HepG2 (cell line): ENCODE measurements around the gene SHQ1. TPM values are rescaled to one million over a fixed set of nuclear protein-coding genes. Genes with fewer than 3 reads are reported as not detected.

Source experiments
- ATAC-seq: fragments of 200-7000 bp; cut with Tn5 transposase; 3 replicates; pipeline ENCODE4 v1.9.1; 2020; ENCODE audit warnings: mild to moderate bottlenecking, moderate library complexity
- BruUV-seq: library from RNA; stranded (reverse); fragments of 400-500 nt; replicated peaks from 2 replicates; lab custom pipeline; 2021; lab: Mats Ljungman, UMichigan
- CTCF ChIA-PET: fragments of 300-600 bp; formaldehyde crosslinking; extraction: SDS; loops from one replicate; lab custom pipeline; 2021; ENCODE audit warnings: low total read pairs, inconsistent platforms, low intra/inter-chr PET ratio; lab: Yijun Ruan, JAX
- POLR2A ChIA-PET: fragments of 350-600 bp; sonication (Branson Sonifier 250); formaldehyde crosslinking; loops from one replicate; lab custom pipeline; 2020; ENCODE audit warnings: antibody characterized with exemption, inconsistent platforms; lab: Yijun Ruan, JAX
- DNase-seq: peaks from one replicate; pipeline ENCODE4 v3.0.0-alpha.2; 2015; ENCODE audit warnings: low spot score
- FAIRE-seq: peaks from 3 replicates; lab custom pipeline; 2011; peaks lifted over from hg19 to GRCh38; lab: Jason Lieb, UNC
- H2AFZ ChIP-seq: one replicate; pipeline ENCODE4 v1.6.1; 2011; ENCODE audit warnings: low read length, inconsistent platforms
- H3K27ac ChIP-seq: fragments of 300-600 bp; 3 replicates; pipeline ENCODE4 v1.8.0; 2011; ENCODE audit warnings: mixed run types, mild to moderate bottlenecking, mixed read lengths, low read length, inconsistent platforms; ENCODE audit not compliant: insufficient read depth; ENCODE audit errors: extremely low read length
- H3K27me3 ChIP-seq, 2 experiments: fragments of 200-600 bp in 1 of 2; 2 replicates in 1 of 2; 3 replicates in 1 of 2; pipeline versions ENCODE4 v1.6.0 to v1.8.0; 2011; ENCODE audit warnings: low read length in 2 of 2, mild to moderate bottlenecking in 2 of 2, moderate library complexity in 2 of 2, inconsistent platforms in 1 of 2; ENCODE audit not compliant: insufficient read depth in 2 of 2, control insufficient read depth in 1 of 2
- H3K36me3 ChIP-seq, 2 experiments: fragments of 200-600 bp in 1 of 2; replicated peaks in 1 of 2; 2 replicates in 1 of 2; 3 replicates in 1 of 2; pipeline versions ENCODE4 v1.5.1 to v1.8.0; 2011; ENCODE audit warnings: low read length in 2 of 2, inconsistent platforms in 1 of 2; ENCODE audit not compliant: insufficient read depth in 2 of 2, control insufficient read depth in 1 of 2
- H3K4me1 ChIP-seq: 2 replicates; pipeline ENCODE4 v1.5.1; 2012; ENCODE audit warnings: low read length, inconsistent platforms; ENCODE audit not compliant: insufficient read depth
- H3K4me2 ChIP-seq: 2 replicates; pipeline ENCODE4 v1.6.0; 2011; ENCODE audit warnings: low read depth, low read length, inconsistent platforms
- H3K4me3 ChIP-seq, 3 experiments: fragments of 200-600 bp in 1 of 3; sonication (generic), shearing (Covaris generic) in 1 of 3; replicated peaks in 1 of 3; 2 replicates each; pipeline ENCODE4 v1.5.1; 2011 to 2016; ENCODE audit warnings: low read length in 3 of 3, inconsistent platforms in 2 of 3, low read depth in 2 of 3, mild to moderate bottlenecking in 2 of 3, control low read depth in 1 of 3, mixed read lengths in 1 of 3; ENCODE audit not compliant: insufficient read depth in 1 of 3
- H3K79me2 ChIP-seq: one replicate; pipeline ENCODE4 v1.6.1; 2011; ENCODE audit warnings: low read length, inconsistent platforms; ENCODE audit not compliant: insufficient read depth
- H3K9ac ChIP-seq: 2 replicates; pipeline ENCODE4 v1.6.0; 2011; ENCODE audit warnings: mild to moderate bottlenecking, low read depth, low read length, inconsistent platforms; ENCODE audit not compliant: insufficient read depth
- H3K9me3 ChIP-seq: 2 replicates; pipeline ENCODE4 v1.5.1; 2012; ENCODE audit warnings: mild to moderate bottlenecking, low read length
- H4K20me1 ChIP-seq: 2 replicates; pipeline ENCODE4 v1.6.0; 2011; ENCODE audit warnings: inconsistent platforms, mild to moderate bottlenecking, low read length, moderate library complexity; ENCODE audit not compliant: insufficient read depth
- AKAP8 ChIP-seq: sonication (generic); formaldehyde crosslinking; IDR thresholded peaks from 2 replicates; pipeline ENCODE4 v1.5.1; 2020; ENCODE audit warnings: mild to moderate bottlenecking, missing genetic modification reagents
- ATF6 ChIP-seq: sonication (generic); formaldehyde crosslinking; conservative IDR thresholded peaks from 2 replicates; pipeline ENCODE4 v1.4.0; 2020; ENCODE audit warnings: missing genetic modification reagents
- CBX5 ChIP-seq: sonication (generic); formaldehyde crosslinking; IDR thresholded peaks from 2 replicates; pipeline ENCODE4 v1.4.0; 2020; ENCODE audit warnings: missing genetic modification reagents, borderline replicate concordance
- CREBL2 ChIP-seq: sonication (generic); formaldehyde crosslinking; IDR thresholded peaks from 2 replicates; pipeline ENCODE4 v1.8.1; 2023; ENCODE audit warnings: missing genetic modification reagents, mild to moderate bottlenecking, borderline replicate concordance
- EHMT2 ChIP-seq: fragments of 200-600 bp; sonication (generic); IDR thresholded peaks from 2 replicates; pipeline ENCODE4 v1.7.0; 2017; ENCODE audit warnings: antibody characterized with exemption, low read depth, low read length, borderline replicate concordance
- GRHL1 ChIP-seq: sonication (generic); formaldehyde crosslinking; conservative IDR thresholded peaks from 2 replicates; pipeline ENCODE4 v1.8.0; 2022; ENCODE audit warnings: missing genetic modification reagents
- NCOA2 ChIP-seq: sonication (generic); formaldehyde crosslinking; IDR thresholded peaks from 2 replicates; pipeline ENCODE4 v1.8.0; 2022; ENCODE audit warnings: inconsistent platforms
- NFIC ChIP-seq: IDR thresholded peaks from 2 replicates; pipeline ENCODE4 v1.6.1; 2012; ENCODE audit warnings: mild to moderate bottlenecking, low read length, inconsistent platforms
- RFX1 ChIP-seq: fragments of 450-650 bp; IDR thresholded peaks from 2 replicates; pipeline ENCODE4 v1.6.1; 2017
- ZBTB14 ChIP-seq: sonication (generic); formaldehyde crosslinking; IDR thresholded peaks from 2 replicates; pipeline ENCODE4 v1.4.0; 2020; ENCODE audit warnings: missing genetic modification reagents
- ZNF296 ChIP-seq: sonication (generic); formaldehyde crosslinking; conservative IDR thresholded peaks from 2 replicates; pipeline ENCODE4 v1.5.0; 2020; ENCODE audit warnings: mild to moderate bottlenecking, missing genetic modification reagents
- ZNF549 ChIP-seq: sonication (generic); formaldehyde crosslinking; IDR thresholded peaks from 2 replicates; pipeline ENCODE4 v1.5.0; 2020; ENCODE audit warnings: missing genetic modification reagents
- ZNF615 ChIP-seq: sonication (generic); formaldehyde crosslinking; IDR thresholded peaks from 2 replicates; pipeline ENCODE4 v1.5.0; 2020; ENCODE audit warnings: mild to moderate bottlenecking, missing genetic modification reagents, borderline replicate concordance
- ZNF660 ChIP-seq: sonication (generic); formaldehyde crosslinking; IDR thresholded peaks from 2 replicates; pipeline ENCODE4 v1.5.1; 2020; ENCODE audit warnings: mild to moderate bottlenecking, low read depth, missing genetic modification reagents, borderline replicate concordance
- ZNF749 ChIP-seq: sonication (generic); formaldehyde crosslinking; IDR thresholded peaks from 2 replicates; pipeline ENCODE4 v1.8.0; 2022; ENCODE audit warnings: mild to moderate bottlenecking, missing genetic modification reagents, moderate library complexity, borderline replicate concordance
- ZNF770 ChIP-seq: sonication (generic); formaldehyde crosslinking; IDR thresholded peaks from 2 replicates; pipeline ENCODE4 v1.5.0; 2020; ENCODE audit warnings: mild to moderate bottlenecking, missing genetic modification reagents
- ZNF782 ChIP-seq: sonication (generic); formaldehyde crosslinking; IDR thresholded peaks from 2 replicates; pipeline ENCODE4 v1.4.0; 2020; ENCODE audit warnings: missing genetic modification reagents, mild to moderate bottlenecking, borderline replicate concordance
- ZNF839 ChIP-seq: sonication (generic); formaldehyde crosslinking; IDR thresholded peaks from 2 replicates; pipeline ENCODE4 v1.4.0; 2020; ENCODE audit warnings: missing genetic modification reagents, mild to moderate bottlenecking, borderline replicate concordance
- WGBS: methylation state at CpG from one replicate; pipeline ENCODE4 v1.1.6; 2017; ENCODE audit warnings: low lambda C conversion rate; 5-methylcytosine and 5-hydroxymethylcytosine counted together
- in situ Hi-C: cut with HindIII; loops from 2 replicates; pipeline ENCODE4 v1.10.0; 2017; ENCODE audit warnings: low pct_unique_long_range_greater_than_20kb; ENCODE audit not compliant: extremely low pct_ligation_motif_present
- intact Hi-C: fragments of 100-400 bp; cut with micrococcal nuclease; formaldehyde crosslinking; loops from one replicate; pipeline ENCODE4 v1.10.0; 2022; ENCODE audit not compliant: unreplicated experiment
- polyA plus RNA-seq, 8 experiments: library from polyadenylated mRNA; depleted of rRNA in 3 of 8; stranded (reverse) in 7 of 8; unstranded in 1 of 8; fragments of >200 nt; fragmentation: Illumina TruSeq in 4 of 8; extraction: Trizol in 4 of 8; gene quantifications; 2 replicates each; pipeline versions ENCODE4 v1.2.1 to v1.2.3, GENCODE V29; 2011 to 2016; ENCODE audit warnings: low read depth in 4 of 8, missing spikeins in 1 of 8, mixed read lengths in 1 of 8; ENCODE audit not compliant: insufficient read depth in 1 of 8
- total RNA-seq, 5 experiments: library from RNA; depleted of rRNA; stranded (reverse); fragments of >200 nt; fragmentation: Illumina TruSeq; extraction: Trizol; gene quantifications; 2 replicates each; pipeline ENCODE4 v1.2.3, GENCODE V29; 2016; ENCODE audit warnings: low read depth in 1 of 5

The SHQ1 gene
- total and polyA plus RNA-seq, 2 of the 13 experiments (the other 11 are each of a cell fraction or from before 2014, with no cell fraction given): 5.5 to 20.3 TPM

GRCh38 chr3:72763751-72764440 lies 84.3 kb downstream of the SHQ1 start:
- no peaks in the 10 kb centered on the region for H3K27me3 ChIP-seq
- peaks cover 0 to 9% of the 10 kb centered on the region in 2 experiments; a peak in 1 of 5 replicates for H3K36me3 ChIP-seq
- no peaks in the 10 kb centered on the region for H3K9me3 ChIP-seq
- no peak overlapping the region for H3K9ac ChIP-seq
- ChIA-PET CTCF (no interaction called here), POLR2A (no interaction called here)
- no peaks in the 10 kb centered on the region for H3K4me1 ChIP-seq
- TF ChIP-seq ZNF749 (CRISPR knock-in tag) (no peak), GRHL1 (CRISPR knock-in tag) (no peak), NFIC (no peak), ZNF549 (CRISPR knock-in tag) (no peak), ZBTB14 (CRISPR knock-in tag) (no peak), ZNF782 (CRISPR knock-in tag) (no peak), RFX1 (no peak), AKAP8 (CRISPR knock-in tag) (no peak), ZNF839 (CRISPR knock-in tag) (no peak), ZNF770 (CRISPR knock-in tag) (no peak), CBX5 (CRISPR knock-in tag) (no peak), CREBL2 (CRISPR knock-in tag) (no peak), ATF6 (CRISPR knock-in tag) (no peak), NCOA2 (CRISPR knock-in tag) (no peak), EHMT2 (no peak), ZNF615 (CRISPR knock-in tag) (no peak), ZNF296 (CRISPR knock-in tag) (no peak), ZNF660 (CRISPR knock-in tag) (no peak)
- in situ Hi-C loops: no loop called here
- BruUV-seq: no TSS peak
- no peaks in the 10 kb centered on the region for H3K79me2 ChIP-seq
- no peaks in the 10 kb centered on the region for H4K20me1 ChIP-seq
- H3K4me3 ChIP-seq: no peak overlapping the region
- H3K27ac ChIP-seq: no peak overlapping the region
- H3K4me2 ChIP-seq: no peak overlapping the region
- intact Hi-C loops: no loop called here
- FAIRE-seq (no peak), ATAC-seq (no peak), DNase-seq (no peak)
- 96% methylated on average over 8 of the region's 8 CpGs for WGBS
- no peak overlapping the region for H2AFZ ChIP-seq
